Measurements from ENCODE around the gene CRAT.

DNA sequence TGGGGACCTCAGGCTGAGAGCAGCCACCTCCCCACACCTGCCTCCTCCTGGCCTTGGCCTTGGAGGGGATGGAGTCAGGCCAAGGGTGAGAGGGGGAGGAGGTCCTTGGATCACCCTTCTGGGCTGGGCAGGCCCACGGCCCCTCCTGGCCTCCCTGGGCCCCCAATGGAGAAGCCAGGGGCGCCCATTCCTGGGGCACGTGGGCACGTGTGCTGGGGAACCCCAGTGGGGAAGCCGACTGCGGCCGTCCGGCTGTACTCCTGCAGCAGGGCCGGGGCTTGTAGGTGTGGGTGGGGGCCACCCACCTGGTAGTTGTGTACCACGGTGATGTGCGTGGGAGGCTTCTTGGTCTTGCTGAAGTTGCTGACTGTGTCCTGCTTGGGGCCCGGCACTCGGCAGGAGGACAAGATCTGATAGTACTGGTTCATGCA, 8.5 kb downstream of the CRAT start:
- TF ChIP-seq POLR2A (IDR thresholded peaks at IDR 0.05; ENCODE audit: low read depth) = no peak
- TF ChIP-seq, protein P1, sequence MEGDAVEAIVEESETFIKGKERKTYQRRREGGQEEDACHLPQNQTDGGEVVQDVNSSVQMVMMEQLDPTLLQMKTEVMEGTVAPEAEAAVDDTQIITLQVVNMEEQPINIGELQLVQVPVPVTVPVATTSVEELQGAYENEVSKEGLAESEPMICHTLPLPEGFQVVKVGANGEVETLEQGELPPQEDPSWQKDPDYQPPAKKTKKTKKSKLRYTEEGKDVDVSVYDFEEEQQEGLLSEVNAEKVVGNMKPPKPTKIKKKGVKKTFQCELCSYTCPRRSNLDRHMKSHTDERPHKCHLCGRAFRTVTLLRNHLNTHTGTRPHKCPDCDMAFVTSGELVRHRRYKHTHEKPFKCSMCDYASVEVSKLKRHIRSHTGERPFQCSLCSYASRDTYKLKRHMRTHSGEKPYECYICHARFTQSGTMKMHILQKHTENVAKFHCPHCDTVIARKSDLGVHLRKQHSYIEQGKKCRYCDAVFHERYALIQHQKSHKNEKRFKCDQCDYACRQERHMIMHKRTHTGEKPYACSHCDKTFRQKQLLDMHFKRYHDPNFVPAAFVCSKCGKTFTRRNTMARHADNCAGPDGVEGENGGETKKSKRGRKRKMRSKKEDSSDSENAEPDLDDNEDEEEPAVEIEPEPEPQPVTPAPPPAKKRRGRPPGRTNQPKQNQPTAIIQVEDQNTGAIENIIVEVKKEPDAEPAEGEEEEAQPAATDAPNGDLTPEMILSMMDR (IDR thresholded peaks at IDR 0.05) = no peak

Data from esophagus muscularis mucosa (tissue), 3 donors.